NB4 (cell line): ENCODE measurements around the gene PARP8.

ENCODE experiments used
- CTCF ChIP-seq: IDR thresholded peaks from one replicate; pipeline ENCODE4 v1.5.1; 2012; ENCODE audit warnings: low read depth, low read length
- MAX ChIP-seq: IDR thresholded peaks from 2 replicates; pipeline ENCODE4 v1.6.1; 2011; ENCODE audit warnings: low read depth, low read length
- MYC ChIP-seq: IDR thresholded peaks from 2 replicates; pipeline ENCODE4 v1.6.1; 2011; ENCODE audit warnings: low read depth, low read length
- POLR2A ChIP-seq: IDR thresholded peaks from 2 replicates; pipeline ENCODE4 v1.6.1; 2011; ENCODE audit warnings: mild to moderate bottlenecking; ENCODE audit not compliant: insufficient read length; ENCODE audit errors: extremely low read depth

GRCh38 chr5:50786073-50786472 lies 119.6 kb downstream of the PARP8 start:
- TF ChIP-seq CTCF (no peak), POLR2A (no peak), MYC (no peak), MAX (no peak)
